Hepatocyte (in vitro differentiated cells): ENCODE results near the gene LRRC4C. TPM values are rescaled to one million over a fixed set of nuclear protein-coding genes. Genes with fewer than 3 reads are reported as not detected.

Experiments
- DNase-seq: peaks from one replicate; pipeline ENCODE4 v3.0.0-alpha.2; 2016; ENCODE audit warnings: low spot score
- H2AFZ ChIP-seq: fragments of 200-600 bp; sonication (generic); 2 replicates; pipeline ENCODE4 v1.6.0; 2016; ENCODE audit warnings: antibody characterized with exemption, mild to moderate bottlenecking
- H3K27ac ChIP-seq: fragments of 200-600 bp; sonication (generic); 2 replicates; pipeline ENCODE4 v1.5.1; 2016; ENCODE audit warnings: mild to moderate bottlenecking
- H3K27me3 ChIP-seq: fragments of 200-600 bp; sonication (generic); 2 replicates; pipeline ENCODE4 v1.6.1; 2016
- H3K36me3 ChIP-seq: fragments of 200-600 bp; sonication (generic); replicated peaks from 2 replicates; pipeline ENCODE4 v1.5.1; 2016; ENCODE audit warnings: low read depth; ENCODE audit not compliant: insufficient read depth
- H3K4me1 ChIP-seq: fragments of 200-600 bp; sonication (generic); 2 replicates; pipeline ENCODE4 v1.5.1; 2016; ENCODE audit warnings: mild to moderate bottlenecking, moderate library complexity; ENCODE audit not compliant: insufficient read depth
- H3K4me2 ChIP-seq: fragments of 200-600 bp; sonication (generic); 2 replicates; pipeline ENCODE4 v1.6.0; 2016
- H3K4me3 ChIP-seq: fragments of 200-600 bp; sonication (generic); 2 replicates; pipeline ENCODE4 v1.5.1; 2016; ENCODE audit warnings: mild to moderate bottlenecking
- H3K79me2 ChIP-seq: fragments of 200-600 bp; sonication (generic); 2 replicates; pipeline ENCODE4 v1.6.0; 2017; ENCODE audit warnings: mild to moderate bottlenecking
- H3K9me2 ChIP-seq: fragments of 200-600 bp; sonication (generic); replicated peaks from 2 replicates; pipeline ENCODE4 v1.6.0; 2017; ENCODE audit warnings: mild to moderate bottlenecking; ENCODE audit not compliant: insufficient read depth
- H3K9me3 ChIP-seq: fragments of 200-600 bp; sonication (generic); 2 replicates; pipeline ENCODE4 v1.5.1; 2016; ENCODE audit warnings: low read depth, mild to moderate bottlenecking
- H4K20me1 ChIP-seq: fragments of 200-600 bp; sonication (generic); 2 replicates; pipeline ENCODE4 v1.6.0; 2016; ENCODE audit warnings: mild to moderate bottlenecking; ENCODE audit not compliant: insufficient read depth, poor library complexity, severe bottlenecking
- CTCF ChIP-seq: fragments of 200-600 bp; sonication (generic); IDR thresholded peaks from 2 replicates; pipeline ENCODE4 v1.5.1; 2016; ENCODE audit warnings: antibody characterized with exemption, mild to moderate bottlenecking; ENCODE audit not compliant: poor library complexity
- EZH2 ChIP-seq: fragments of 200-600 bp; sonication (generic); IDR thresholded peaks from 2 replicates; pipeline ENCODE4 v1.6.1; 2016; ENCODE audit warnings: antibody characterized with exemption, mild to moderate bottlenecking, borderline replicate concordance
- EZH2phosphoT487 ChIP-seq: fragments of 200-600 bp; sonication (generic); IDR thresholded peaks from one replicate; pipeline ENCODE4 v1.6.1; 2018; ENCODE audit warnings: antibody characterized with exemption, mild to moderate bottlenecking, low read depth, moderate library complexity; ENCODE audit not compliant: unreplicated experiment, severe bottlenecking
- WGBS: methylation state at CpG from one replicate; pipeline ENCODE4 v1.1.6; 2016; ENCODE audit warnings: low lambda C conversion rate; ENCODE audit errors: missing lambda C conversion rate; 5-methylcytosine and 5-hydroxymethylcytosine counted together
- polyA plus RNA-seq: library from polyadenylated mRNA; unstranded; fragments of >200 nt; fragmentation: Nextera tagmentation; extraction: Ambion mirVana; gene quantifications from 2 replicates; pipeline ENCODE4 v1.2.1, GENCODE V29; 2016
- total RNA-seq: library from RNA; depleted of rRNA; stranded (reverse); fragments of >200 nt; gene quantifications from 2 replicates; pipeline ENCODE4 v1.2.3, GENCODE V29; 2014

LRRC4C gene
- total and polyA plus RNA-seq, 2 experiments from 2014 or later: 1.1 to 3.1 TPM

GRCh38 chr11:41379084-41379483 is 80.4 kb downstream of the LRRC4C start:
- Histone ChIP-seq H3K36me3 (no peaks in the 10 kb centered on the region), H3K9me3 (no peaks in the 10 kb centered on the region), H3K79me2 (no peaks in the 10 kb centered on the region), H3K4me1 (no peaks in the 10 kb centered on the region), H2AFZ (no peak overlapping the region), H4K20me1 (no peaks in the 10 kb centered on the region), H3K4me2 (no peak overlapping the region), H3K9me2 (no peaks in the 10 kb centered on the region), H3K27ac (no peak overlapping the region), H3K27me3 (no peaks in the 10 kb centered on the region), H3K4me3 (no peak overlapping the region)
- DNase-seq: no peak
- no peak for TF ChIP-seq EZH2phosphoT487
- TF ChIP-seq EZH2: no peak
- no peak for TF ChIP-seq CTCF

- Histone ChIP-seq H3K9me2 (no peaks in the 10 kb centered on the region), H3K27me3 (no peaks in the 10 kb centered on the region), H3K36me3 (no peaks in the 10 kb centered on the region), H3K79me2 (no peaks in the 10 kb centered on the region), H3K4me3 (no peak overlapping the region), H3K9me3 (no peaks in the 10 kb centered on the region), H3K4me1 (no peaks in the 10 kb centered on the region), H4K20me1 (no peaks in the 10 kb centered on the region), H3K4me2 (no peak overlapping the region), H2AFZ (no peak overlapping the region), H3K27ac (no peak overlapping the region)
- 67% methylated on average over 7 of the region's 7 CpGs for WGBS
- no peak for TF ChIP-seq CTCF
- no peak for TF ChIP-seq EZH2
- TF ChIP-seq EZH2phosphoT487: no peak
- peak; percentile 11 for DNase-seq
These were observed 81.6 kb downstream of the LRRC4C start for GRCh38 chr11:41377709-41378394.

GRCh38 chr11:41351825-41352224 is 107.6 kb downstream of the LRRC4C start:
- H3K9me2 ChIP-seq: no peaks in the 10 kb centered on the region
- no peak overlapping the region for H3K4me3 ChIP-seq
- no peak overlapping the region for H3K4me2 ChIP-seq
- no peaks in the 10 kb centered on the region for H3K27me3 ChIP-seq
- 85% methylated on average over 2 of the region's 2 CpGs for WGBS
- H3K79me2 ChIP-seq: no peaks in the 10 kb centered on the region
- H4K20me1 ChIP-seq: no peaks in the 10 kb centered on the region
- no peak for TF ChIP-seq EZH2phosphoT487
- no peak for TF ChIP-seq CTCF
- H3K9me3 ChIP-seq: no peaks in the 10 kb centered on the region
- no peak overlapping the region for H3K27ac ChIP-seq
- H3K4me1 ChIP-seq: no peaks in the 10 kb centered on the region
- no peak overlapping the region for H2AFZ ChIP-seq
- DNase-seq: no peak
- no peaks in the 10 kb centered on the region for H3K36me3 ChIP-seq
